Smooth muscle cell (in vitro differentiated cells): ENCODE results near the gene PIGP. TPM values are rescaled to one million over a fixed set of nuclear protein-coding genes. Genes with fewer than 3 reads are reported as not detected.
A peak's percentile ranks its signal among the peaks of the same experiment; 100 is the strongest.

Experiments used
- DNase-seq: peaks from one replicate; lab custom pipeline; 2025; ENCODE audit not compliant: unreplicated experiment; lab: John Stamatoyannopoulos, UW
- H2AFZ ChIP-seq: fragments of 200-600 bp; sonication (generic); 2 replicates; pipeline ENCODE4 v1.6.0; 2016; ENCODE audit warnings: antibody characterized with exemption, low read depth, mild to moderate bottlenecking
- H3F3A ChIP-seq: fragments of 200-600 bp; sonication (generic); 2 replicates; pipeline ENCODE4 v1.6.0; 2017; ENCODE audit warnings: antibody characterized with exemption, low read depth
- H3K27ac ChIP-seq: fragments of 200-600 bp; sonication (generic); 2 replicates; pipeline ENCODE4 v1.5.1; 2016; ENCODE audit warnings: low read depth, mild to moderate bottlenecking
- H3K27me3 ChIP-seq: fragments of 200-600 bp; sonication (generic); 2 replicates; pipeline ENCODE4 v1.6.1; 2016; ENCODE audit warnings: low read depth, mild to moderate bottlenecking
- H3K36me3 ChIP-seq: fragments of 200-600 bp; sonication (generic); 2 replicates; pipeline ENCODE4 v1.5.1; 2016; ENCODE audit warnings: low read depth
- H3K4me1 ChIP-seq: fragments of 200-600 bp; sonication (generic); 2 replicates; pipeline ENCODE4 v1.5.1; 2016; ENCODE audit warnings: low read depth
- H3K4me2 ChIP-seq: fragments of 200-600 bp; sonication (generic); 2 replicates; pipeline ENCODE4 v1.6.0; 2016; ENCODE audit warnings: mild to moderate bottlenecking
- H3K4me3 ChIP-seq: fragments of 200-600 bp; sonication (generic); 2 replicates; pipeline ENCODE4 v1.5.1; 2016; ENCODE audit warnings: mild to moderate bottlenecking
- H3K79me2 ChIP-seq: fragments of 200-600 bp; sonication (generic); 2 replicates; pipeline ENCODE4 v1.6.0; 2016; ENCODE audit warnings: low read depth, mild to moderate bottlenecking
- H3K9ac ChIP-seq: fragments of 200-600 bp; sonication (generic); 2 replicates; pipeline ENCODE4 v1.6.0; 2016; ENCODE audit warnings: low read depth
- H3K9me3 ChIP-seq: fragments of 200-600 bp; sonication (generic); replicated peaks from 2 replicates; pipeline ENCODE4 v1.5.1; 2016; ENCODE audit warnings: low read depth
- H4K20me1 ChIP-seq: fragments of 200-600 bp; sonication (generic); 2 replicates; pipeline ENCODE4 v1.6.0; 2016; ENCODE audit warnings: low read depth
- WGBS: methylation state at CpG from one replicate; pipeline ENCODE4 v1.1.7; 2016; ENCODE audit warnings: low lambda C conversion rate; 5-methylcytosine and 5-hydroxymethylcytosine counted together
- polyA plus RNA-seq: library from polyadenylated mRNA; unstranded; fragments of >200 nt; fragmentation: Nextera tagmentation; extraction: Ambion mirVana; gene quantifications from 2 replicates; pipeline ENCODE4 v1.2.1, GENCODE V29; 2016
- total RNA-seq: library from RNA; depleted of rRNA; stranded (reverse); fragments of >200 nt; gene quantifications from 2 replicates; pipeline ENCODE4 v1.2.3, GENCODE V29; 2014
- TF ChIP-seq, protein P1 (sequence below): fragments of 200-600 bp; sonication (generic); IDR thresholded peaks from 2 replicates; pipeline ENCODE4 v1.5.1; 2017; ENCODE audit warnings: borderline replicate concordance, mild to moderate bottlenecking, antibody characterized with exemption; ENCODE audit not compliant: insufficient read depth, poor library complexity, severe bottlenecking

PIGP gene
- total and polyA plus RNA-seq, 2 experiments from 2014 or later, result 15.4 to 17.6 TPM

DNA sequence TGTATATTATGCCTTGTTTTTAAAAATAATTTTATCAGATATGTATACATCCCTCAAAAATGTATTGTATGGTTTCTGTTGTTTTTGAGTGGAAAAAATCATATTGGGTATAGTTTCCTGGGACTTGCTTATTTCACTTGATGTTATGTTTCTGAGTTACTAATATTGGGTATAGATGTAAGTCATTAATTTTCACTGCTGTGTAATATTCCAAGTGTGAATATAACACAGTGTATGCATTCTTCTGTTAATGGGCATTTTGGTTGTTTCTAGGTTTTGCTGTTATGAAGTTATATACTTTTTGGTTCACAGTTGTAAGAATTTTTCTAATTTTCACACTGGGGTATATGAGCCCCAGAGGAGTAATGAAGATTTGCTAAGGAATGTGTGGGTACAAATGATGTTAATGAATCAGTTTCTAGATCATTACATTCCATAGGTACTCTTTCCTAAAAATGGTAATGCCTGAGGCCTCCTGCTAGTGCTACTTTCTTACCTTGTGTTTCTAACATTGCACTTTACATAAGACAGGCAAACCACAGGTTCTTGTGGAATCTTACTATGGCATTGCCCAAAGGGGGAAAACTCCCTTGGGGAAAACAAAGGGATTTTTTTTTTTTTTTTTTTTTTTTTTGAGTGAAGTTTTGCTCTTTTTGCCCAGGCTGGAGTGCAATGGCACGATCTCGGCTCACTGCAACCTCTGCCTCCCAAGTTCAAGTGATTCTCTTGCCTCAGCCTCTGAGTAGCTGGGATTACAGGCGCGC, 3.4 kb upstream of the PIGP start:
- Histone ChIP-seq H3K9me3 (no peaks in the 10 kb centered on the region), H3K27ac (no peak overlapping the region), H3K79me2 (peaks cover 87% of the 10 kb centered on the region), H2AFZ (no peak overlapping the region), H3K4me2 (peak overlapping the region; percentile 95), H3K4me3 (no peak overlapping the region), H3K9ac (no peak overlapping the region), H4K20me1 (peaks cover 76% of the 10 kb centered on the region), H3F3A (no peaks in the 10 kb centered on the region), H3K36me3 (no peaks in the 10 kb centered on the region), H3K27me3 (no peaks in the 10 kb centered on the region), H3K4me1 (peaks cover 16% of the 10 kb centered on the region)
- WGBS, result 100% methylated on average over 4 of the region's 4 CpGs
- TF ChIP-seq, protein P1, sequence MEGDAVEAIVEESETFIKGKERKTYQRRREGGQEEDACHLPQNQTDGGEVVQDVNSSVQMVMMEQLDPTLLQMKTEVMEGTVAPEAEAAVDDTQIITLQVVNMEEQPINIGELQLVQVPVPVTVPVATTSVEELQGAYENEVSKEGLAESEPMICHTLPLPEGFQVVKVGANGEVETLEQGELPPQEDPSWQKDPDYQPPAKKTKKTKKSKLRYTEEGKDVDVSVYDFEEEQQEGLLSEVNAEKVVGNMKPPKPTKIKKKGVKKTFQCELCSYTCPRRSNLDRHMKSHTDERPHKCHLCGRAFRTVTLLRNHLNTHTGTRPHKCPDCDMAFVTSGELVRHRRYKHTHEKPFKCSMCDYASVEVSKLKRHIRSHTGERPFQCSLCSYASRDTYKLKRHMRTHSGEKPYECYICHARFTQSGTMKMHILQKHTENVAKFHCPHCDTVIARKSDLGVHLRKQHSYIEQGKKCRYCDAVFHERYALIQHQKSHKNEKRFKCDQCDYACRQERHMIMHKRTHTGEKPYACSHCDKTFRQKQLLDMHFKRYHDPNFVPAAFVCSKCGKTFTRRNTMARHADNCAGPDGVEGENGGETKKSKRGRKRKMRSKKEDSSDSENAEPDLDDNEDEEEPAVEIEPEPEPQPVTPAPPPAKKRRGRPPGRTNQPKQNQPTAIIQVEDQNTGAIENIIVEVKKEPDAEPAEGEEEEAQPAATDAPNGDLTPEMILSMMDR, result no peak
- no peak for DNase-seq

DNA sequence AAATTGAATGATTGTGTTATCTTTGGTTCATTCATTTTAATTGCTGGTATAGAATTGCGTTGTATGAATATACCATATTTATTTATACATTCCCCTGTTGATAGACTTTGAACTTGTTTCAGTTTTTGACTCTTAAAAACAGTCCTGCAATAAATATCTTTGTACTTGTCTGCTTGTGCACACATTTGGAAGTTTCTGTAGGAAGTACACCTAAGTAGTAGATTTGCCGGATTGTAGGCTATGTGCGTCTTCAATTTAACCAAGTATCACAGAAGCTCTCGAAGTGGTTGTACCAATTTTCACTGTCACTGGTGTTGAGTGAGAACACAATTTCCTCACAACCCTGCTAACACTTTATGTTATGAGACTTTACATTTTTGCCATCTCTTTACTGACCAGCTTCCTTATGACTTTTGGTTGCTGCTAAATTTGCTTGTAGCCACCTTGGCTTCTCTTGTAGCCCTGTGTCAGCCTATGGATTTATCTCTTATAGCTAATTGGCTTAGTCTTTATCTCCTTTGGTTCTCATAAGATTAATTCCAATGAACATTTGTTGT, 2.4 kb upstream of the PIGP start:
- no peaks in the 10 kb centered on the region for H3K27me3 ChIP-seq
- H3K36me3 ChIP-seq, result no peaks in the 10 kb centered on the region
- H3K4me1 ChIP-seq, result peaks cover 17% of the 10 kb centered on the region
- H3K4me3 ChIP-seq, result peak overlapping the region; percentile 68
- H3F3A ChIP-seq, result no peaks in the 10 kb centered on the region
- no peak overlapping the region for H2AFZ ChIP-seq
- WGBS, result 92% methylated on average over 4 of the region's 4 CpGs
- H3K9me3 ChIP-seq, result no peaks in the 10 kb centered on the region
- peaks cover 66% of the 10 kb centered on the region for H4K20me1 ChIP-seq
- H3K9ac ChIP-seq, result peak overlapping the region; percentile 96
- H3K27ac ChIP-seq, result no peak overlapping the region
- no peak for DNase-seq
- H3K4me2 ChIP-seq, result peak overlapping the region; percentile 95
- H3K79me2 ChIP-seq, result peaks cover 79% of the 10 kb centered on the region
- TF ChIP-seq, protein P1, result no peak

DNA sequence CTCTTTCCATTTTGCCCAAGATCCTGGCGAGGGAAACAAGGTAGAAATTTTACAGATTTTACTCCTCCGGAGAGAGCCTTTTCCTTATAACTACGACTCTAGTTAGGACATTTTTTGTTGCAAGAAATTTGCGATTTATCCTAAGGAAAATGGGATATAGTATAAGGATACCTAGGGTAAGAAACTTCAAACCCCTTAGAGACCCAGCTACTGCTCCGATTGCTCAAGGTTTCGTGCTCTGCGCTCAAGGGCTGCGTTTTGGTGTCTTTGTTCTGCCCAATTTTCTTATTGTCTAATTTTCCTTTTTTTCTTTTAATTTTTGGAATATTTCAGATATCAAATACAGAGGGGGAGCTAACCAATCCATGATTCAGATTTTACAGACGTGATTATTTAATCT, 1.7 kb upstream of the PIGP start:
- peak overlapping the region; percentile 96 for H3K9ac ChIP-seq
- TF ChIP-seq, protein P1, result no peak

More for the DNA sequence above, 1.7 kb upstream of the PIGP start:
- 26% methylated on average over 9 of the region's 9 CpGs for WGBS
- Histone ChIP-seq H3K27ac (peak overlapping the region; percentile 96), H3K36me3 (no peaks in the 10 kb centered on the region), H3K4me2 (peak overlapping the region; percentile 95), H3K79me2 (peaks cover 77% of the 10 kb centered on the region), H3K27me3 (no peaks in the 10 kb centered on the region), H3K9me3 (no peaks in the 10 kb centered on the region), H3K4me3 (peak overlapping the region; percentile 68), H3F3A (no peaks in the 10 kb centered on the region), H2AFZ (no peak overlapping the region), H4K20me1 (peaks cover 59% of the 10 kb centered on the region), H3K4me1 (peaks cover 17% of the 10 kb centered on the region)
- no peak for DNase-seq
